SH-SY5Y (cell line): ENCODE results near the gene PRUNE2.

Experiments
- GATA2 ChIP-seq: IDR thresholded peaks from 2 replicates; pipeline ENCODE4 v1.6.1; 2011; ENCODE audit warnings: mild to moderate bottlenecking, low read depth, low read length
- GATA3 ChIP-seq: IDR thresholded peaks from 2 replicates; pipeline ENCODE4 v1.6.1; 2011; ENCODE audit warnings: low read depth, mild to moderate bottlenecking, low read length, moderate library complexity

DNA sequence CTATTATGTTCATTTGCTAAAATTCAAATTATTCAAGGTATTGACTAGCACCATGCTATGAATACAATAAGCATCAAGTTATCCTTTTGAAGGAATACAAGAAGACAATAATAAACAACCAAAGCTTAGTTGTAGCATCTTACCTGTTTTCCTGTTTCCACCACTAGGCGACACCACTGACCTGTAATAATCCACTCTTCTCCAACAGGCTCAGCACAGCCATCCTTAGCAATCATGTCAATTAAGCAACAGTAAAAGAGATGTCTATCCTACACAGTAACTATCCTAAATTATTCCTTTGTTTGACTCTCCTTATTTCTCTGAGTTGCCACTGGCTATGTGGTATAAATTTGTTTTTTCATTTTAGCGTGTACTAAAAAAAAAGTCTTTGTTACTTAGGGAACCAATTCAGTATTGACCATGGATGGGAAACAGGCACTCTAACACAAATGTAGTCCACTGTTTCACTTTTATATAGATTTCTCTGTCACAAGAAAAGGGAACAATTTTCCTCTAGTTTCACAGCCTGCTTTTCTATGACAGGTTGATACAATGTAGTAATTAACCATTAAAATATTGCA lies 95.4 kb downstream of the PRUNE2 start:
- no peak for TF ChIP-seq GATA2
- TF ChIP-seq GATA3, result no peak
